Measurements from ENCODE around the gene FSHR.

GRCh38 chr2:48982887-48983435 is 171.4 kb downstream of the FSHR start:
- TF ChIP-seq, protein P1, sequence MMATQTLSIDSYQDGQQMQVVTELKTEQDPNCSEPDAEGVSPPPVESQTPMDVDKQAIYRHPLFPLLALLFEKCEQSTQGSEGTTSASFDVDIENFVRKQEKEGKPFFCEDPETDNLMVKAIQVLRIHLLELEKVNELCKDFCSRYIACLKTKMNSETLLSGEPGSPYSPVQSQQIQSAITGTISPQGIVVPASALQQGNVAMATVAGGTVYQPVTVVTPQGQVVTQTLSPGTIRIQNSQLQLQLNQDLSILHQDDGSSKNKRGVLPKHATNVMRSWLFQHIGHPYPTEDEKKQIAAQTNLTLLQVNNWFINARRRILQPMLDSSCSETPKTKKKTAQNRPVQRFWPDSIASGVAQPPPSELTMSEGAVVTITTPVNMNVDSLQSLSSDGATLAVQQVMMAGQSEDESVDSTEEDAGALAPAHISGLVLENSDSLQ (IDR thresholded peaks at IDR 0.05), result no peak
- TF ChIP-seq HDGF (IDR thresholded peaks at IDR 0.05; ENCODE audit: borderline replicate concordance) (no peak), TARDBP (IDR thresholded peaks at IDR 0.05) (no peak), SUZ12 (IDR thresholded peaks at IDR 0.05) (no peak), BHLHE40 (IDR thresholded peaks at IDR 0.05; ENCODE audit: borderline replicate concordance) (no peak), FOXM1 (IDR thresholded peaks at IDR 0.05; ENCODE audit: borderline replicate concordance) (no peak), NFRKB (IDR thresholded peaks at IDR 0.05) (no peak), ARNT (IDR thresholded peaks at IDR 0.05) (no peak), SP1 (IDR thresholded peaks at IDR 0.05) (no peak), FOXK2 (IDR thresholded peaks at IDR 0.05) (no peak), FOXA1 (IDR thresholded peaks at IDR 0.05) (no peak), ELF4 (IDR thresholded peaks at IDR 0.05) (no peak), ZNF384 (IDR thresholded peaks at IDR 0.05) (no peak)
